Stimulated activated CD4-positive, alpha-beta T cell treated with anti-CD3 and anti-CD28 coated beads, Interleukin-2, amount 100 ng/mL, for 24 hours (primary cell): ENCODE data around the gene THOC2.

Source experiments
- DNase-seq, 2 donors: peaks; one replicate each; pipeline ENCODE4 v3.0.0-alpha.2; 2020

Gene THOC2

DNA sequence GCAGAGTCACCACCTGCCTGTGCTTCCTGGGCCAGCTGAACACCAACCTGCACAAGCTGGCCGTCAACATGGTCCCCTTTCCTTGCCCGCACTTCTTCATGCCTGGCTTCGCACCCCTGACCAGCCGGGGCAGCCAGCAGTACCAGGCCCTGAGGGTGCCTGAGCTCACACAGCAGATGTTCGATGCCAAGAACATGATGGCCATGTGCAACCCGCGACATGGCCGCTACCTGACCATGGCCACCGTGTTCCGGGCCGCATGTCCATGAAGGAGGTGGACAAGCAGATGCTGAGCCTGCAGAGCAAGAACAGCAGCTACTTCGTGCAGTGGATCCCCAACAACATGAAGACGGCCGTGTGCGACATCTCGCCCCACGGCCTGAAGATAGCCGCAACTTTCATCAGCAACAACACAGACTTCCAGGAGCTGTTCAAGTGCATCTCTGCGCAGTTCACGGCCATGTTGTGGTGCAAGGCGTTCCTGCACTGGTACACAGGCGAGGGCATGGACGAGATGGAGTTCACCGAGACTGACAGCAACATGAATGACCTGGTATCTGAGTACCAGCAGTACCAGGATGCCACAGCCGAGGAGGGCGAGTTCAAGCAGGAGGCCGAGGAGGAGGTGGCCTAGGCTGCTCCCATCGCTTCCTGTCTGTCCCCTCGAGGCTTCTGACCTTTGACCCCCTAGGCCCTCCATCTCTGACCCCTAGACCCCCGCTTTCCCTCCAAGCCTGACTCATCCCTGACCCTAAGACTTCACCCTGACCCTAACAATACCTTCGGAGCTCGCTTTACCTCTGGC is 170.3 kb downstream of the THOC2 start:
- DNase-seq: no peak

DNA sequence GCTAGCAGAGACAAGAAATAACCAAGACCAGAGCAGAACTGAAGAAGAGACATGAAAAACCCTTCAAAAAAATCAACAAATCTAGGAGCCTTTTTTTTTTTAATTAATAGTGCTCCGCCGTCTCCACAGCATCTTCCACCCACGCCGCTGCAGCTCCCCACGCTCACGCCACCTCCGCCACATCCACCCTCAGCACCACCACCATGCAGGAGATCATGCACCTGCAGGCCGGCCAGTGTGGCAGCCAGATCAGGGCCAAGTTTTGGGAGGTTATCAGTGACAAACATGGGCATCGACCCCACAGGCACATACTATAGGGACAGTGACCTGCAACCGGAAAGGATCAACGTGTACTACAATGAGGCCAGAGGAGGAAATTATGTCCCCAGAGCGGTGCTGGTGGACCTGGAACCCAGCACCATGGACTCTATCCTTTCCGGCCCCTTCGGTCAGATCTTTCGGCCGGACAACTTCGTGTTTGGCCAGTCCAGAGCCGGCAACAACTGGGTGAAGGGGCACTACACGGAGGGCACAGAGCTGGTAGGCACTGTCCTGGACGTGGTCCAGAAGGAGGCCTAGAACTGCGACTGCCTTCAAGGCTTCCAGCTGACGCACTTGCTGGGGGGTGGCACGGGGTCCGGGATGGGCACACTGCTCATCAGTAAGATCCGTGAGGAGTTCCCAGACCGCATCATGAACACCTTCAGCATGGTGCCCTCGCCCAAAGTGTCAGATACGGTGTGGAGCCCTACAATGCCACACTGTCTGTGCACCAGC is 171.2 kb downstream of the THOC2 start:
- no peak for DNase-seq

DNA sequence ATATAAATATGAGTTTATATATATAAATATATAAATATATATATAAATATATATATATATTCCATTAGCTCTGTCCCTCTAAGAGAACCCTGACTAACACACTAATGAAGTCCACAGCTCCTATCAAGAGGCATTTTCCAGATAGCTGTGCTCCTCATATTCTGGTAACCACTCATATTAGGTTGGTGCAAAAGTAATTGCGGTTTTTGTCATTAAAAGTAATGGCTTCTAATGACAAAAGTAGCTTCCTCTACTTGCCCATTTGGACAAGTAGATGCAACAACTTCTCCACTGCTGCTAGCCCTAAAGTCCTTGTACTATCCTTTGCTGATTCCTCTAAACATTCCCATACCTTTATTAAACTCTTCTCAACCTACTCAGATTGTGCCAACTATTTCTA is 182.0 kb downstream of the THOC2 start:
- no peak for DNase-seq
